ENCODE results near the gene TEX101.
"Not testable (repeated sequence)": the region's sequence is repeated elsewhere in the genome, so short reads cannot be mapped to it uniquely, and the experiment has no call there.

The TEX101 gene

DNA sequence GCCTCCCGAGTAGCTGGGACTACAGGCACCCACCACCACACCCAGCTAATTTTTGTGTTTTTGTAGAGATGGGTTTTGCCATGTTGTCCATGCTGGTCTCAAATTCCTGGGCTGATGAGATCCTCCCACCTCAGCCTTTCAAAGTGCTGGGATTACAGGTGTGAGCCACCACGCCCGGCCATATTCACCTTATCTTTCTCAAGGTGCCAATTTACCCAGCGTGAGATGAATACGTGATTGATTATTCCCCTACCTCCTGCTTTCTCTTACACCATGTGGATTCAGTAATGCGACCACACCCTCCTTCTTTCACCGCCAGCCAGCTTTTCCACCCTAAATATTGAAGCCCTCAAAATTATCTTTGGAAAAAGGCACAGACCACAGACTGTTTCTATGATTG, 31.4 kb upstream of the TEX101 start:
- not testable (repeated sequence) for H3K27me3 ChIP-seq (ENCODE audit: control insufficient read depth, insufficient read depth, low read length, poor library complexity, severe bottlenecking); H3K27ac ChIP-seq (ENCODE audit: insufficient read depth, low read depth, low read length, poor library complexity, severe bottlenecking); H3K4me3 ChIP-seq (ENCODE audit: insufficient read depth, low read depth, low read length); H3K9me3 ChIP-seq (ENCODE audit: control insufficient read depth, low read length); H3K4me1 ChIP-seq (ENCODE audit: control insufficient read depth, insufficient read depth, low read length); H3K36me3 ChIP-seq (ENCODE audit: control insufficient read depth, insufficient read depth, low read length)
- WGBS, 2 experiments, result 89 to 93% methylated on average over 6 to 7 of the region's 7 CpGs

DNA sequence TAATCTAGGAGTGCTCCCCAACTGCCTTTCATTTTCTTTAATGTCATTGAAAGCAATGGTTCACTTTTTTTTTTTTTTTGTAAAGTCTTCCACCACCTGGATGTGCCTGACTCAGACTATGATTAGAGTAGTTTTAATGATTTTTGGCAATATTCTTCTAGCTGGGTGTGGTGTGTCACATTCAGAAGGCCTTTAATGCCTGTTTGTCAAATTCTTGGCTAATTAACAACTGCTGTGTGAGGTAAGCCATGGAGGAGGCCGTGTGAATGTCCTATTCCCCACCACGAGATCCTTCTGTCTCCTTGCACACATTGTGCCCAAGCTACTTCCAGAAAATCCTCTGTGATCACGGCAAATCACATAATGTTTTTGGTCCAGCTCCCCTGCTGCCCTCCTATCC, 30.9 kb upstream of the TEX101 start:
- not testable (repeated sequence) for H3K9me3 ChIP-seq (ENCODE audit: control insufficient read depth, low read length); H3K4me1 ChIP-seq (ENCODE audit: control insufficient read depth, insufficient read depth, low read length); H3K36me3 ChIP-seq (ENCODE audit: control insufficient read depth, insufficient read depth, low read length); H3K27me3 ChIP-seq (ENCODE audit: control insufficient read depth, insufficient read depth, low read length, poor library complexity, severe bottlenecking); H3K27ac ChIP-seq (ENCODE audit: insufficient read depth, low read depth, low read length, poor library complexity, severe bottlenecking); H3K4me3 ChIP-seq (ENCODE audit: insufficient read depth, low read depth, low read length)
- WGBS, 2 experiments, result 90 to 94% methylated on average over 3 of the region's 3 CpGs

DNA sequence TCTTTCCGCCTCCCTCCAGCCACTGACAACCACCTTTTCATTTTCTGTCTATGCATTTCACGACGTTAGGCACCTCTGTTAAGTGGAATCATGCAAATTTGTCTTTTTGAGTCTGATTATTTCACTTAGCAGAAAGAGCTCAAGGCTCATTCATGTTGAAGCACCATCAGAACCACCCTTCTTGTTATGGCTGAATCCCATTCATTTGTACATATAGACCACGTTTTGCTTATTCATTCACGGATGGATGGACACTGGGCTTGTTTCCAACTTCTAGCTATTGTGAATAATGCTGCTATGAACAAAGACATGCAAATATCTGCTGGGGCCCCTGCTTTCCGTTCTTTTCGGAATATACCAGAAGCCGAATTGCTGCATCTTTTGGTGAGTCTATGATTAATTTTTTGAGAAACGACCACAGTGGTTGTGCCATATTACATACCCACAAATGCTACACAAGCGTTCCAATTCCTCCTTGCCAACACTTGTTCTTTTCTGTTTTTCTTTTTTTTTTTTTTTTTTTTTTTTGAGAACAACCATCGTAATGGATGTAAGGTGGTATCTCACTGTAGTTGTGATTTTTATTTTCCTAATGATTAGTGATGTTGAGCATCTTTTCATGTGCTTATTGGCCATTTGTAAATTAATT, 23.7 kb upstream of the TEX101 start:
- not testable (repeated sequence) for H3K9me3 ChIP-seq (ENCODE audit: control insufficient read depth, low read length); H3K36me3 ChIP-seq (ENCODE audit: control insufficient read depth, insufficient read depth, low read length); H3K27ac ChIP-seq (ENCODE audit: insufficient read depth, low read depth, low read length, poor library complexity, severe bottlenecking); H3K4me1 ChIP-seq (ENCODE audit: control insufficient read depth, insufficient read depth, low read length); H3K27me3 ChIP-seq (ENCODE audit: control insufficient read depth, insufficient read depth, low read length, poor library complexity, severe bottlenecking); H3K4me3 ChIP-seq (ENCODE audit: insufficient read depth, low read depth, low read length)
- WGBS, 2 experiments, result 91 to 95% methylated on average over 8 to 10 of the region's 11 CpGs

DNA sequence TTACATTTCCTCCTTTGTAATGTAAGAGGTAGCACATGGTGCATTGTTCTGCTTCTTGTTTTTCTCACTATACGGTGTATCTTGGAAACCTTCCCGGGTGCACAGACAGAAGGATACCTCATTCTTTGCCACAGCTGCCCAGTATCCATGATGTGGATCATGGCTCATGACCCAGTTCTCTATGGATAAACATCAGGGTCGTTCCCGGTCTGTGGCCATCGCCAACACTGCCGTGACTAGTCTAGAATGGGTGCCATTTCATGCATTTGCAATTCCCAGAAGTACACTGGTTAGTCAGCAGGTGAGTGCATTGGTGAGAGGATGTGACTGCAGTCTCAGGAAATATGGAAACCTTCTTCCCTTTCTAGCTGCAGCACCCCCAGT, 23.1 kb upstream of the TEX101 start:
- WGBS, 2 experiments, result 93 to 96% methylated on average over 6 of the region's 6 CpGs
- not testable (repeated sequence) for H3K4me1 ChIP-seq (ENCODE audit: control insufficient read depth, insufficient read depth, low read length); H3K27me3 ChIP-seq (ENCODE audit: control insufficient read depth, insufficient read depth, low read length, poor library complexity, severe bottlenecking); H3K27ac ChIP-seq (ENCODE audit: insufficient read depth, low read depth, low read length, poor library complexity, severe bottlenecking); H3K36me3 ChIP-seq (ENCODE audit: control insufficient read depth, insufficient read depth, low read length); H3K9me3 ChIP-seq (ENCODE audit: control insufficient read depth, low read length); H3K4me3 ChIP-seq (ENCODE audit: insufficient read depth, low read depth, low read length)

DNA sequence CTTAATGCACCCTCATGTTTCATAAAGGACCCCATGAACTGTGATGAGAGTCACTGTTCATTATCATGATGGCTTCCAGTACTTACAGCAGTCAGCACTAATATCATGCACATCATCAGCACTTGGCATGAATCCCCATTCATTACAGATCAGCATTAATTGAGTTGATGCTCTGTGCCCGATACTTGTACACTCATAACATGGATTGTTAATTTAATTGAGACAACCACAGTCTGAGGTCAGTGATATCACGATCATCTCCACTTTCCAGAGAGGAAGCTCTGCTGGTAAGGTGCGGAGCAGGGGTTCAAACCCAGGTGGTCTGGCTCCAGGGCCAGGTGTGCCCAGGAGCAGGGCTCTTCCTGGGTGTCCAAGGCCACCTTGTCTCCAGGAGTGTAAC, 21.2 kb upstream of the TEX101 start:
- not testable (repeated sequence) for H3K9me3 ChIP-seq (ENCODE audit: control insufficient read depth, low read length); H3K27me3 ChIP-seq (ENCODE audit: control insufficient read depth, insufficient read depth, low read length, poor library complexity, severe bottlenecking); H3K4me3 ChIP-seq (ENCODE audit: insufficient read depth, low read depth, low read length); H3K36me3 ChIP-seq (ENCODE audit: control insufficient read depth, insufficient read depth, low read length); H3K27ac ChIP-seq (ENCODE audit: insufficient read depth, low read depth, low read length, poor library complexity, severe bottlenecking); H3K4me1 ChIP-seq (ENCODE audit: control insufficient read depth, insufficient read depth, low read length)
- whole genome bisulfite sequencing, 2 experiments, result 94 to 98% methylated on average over 3 of the region's 3 CpGs

DNA sequence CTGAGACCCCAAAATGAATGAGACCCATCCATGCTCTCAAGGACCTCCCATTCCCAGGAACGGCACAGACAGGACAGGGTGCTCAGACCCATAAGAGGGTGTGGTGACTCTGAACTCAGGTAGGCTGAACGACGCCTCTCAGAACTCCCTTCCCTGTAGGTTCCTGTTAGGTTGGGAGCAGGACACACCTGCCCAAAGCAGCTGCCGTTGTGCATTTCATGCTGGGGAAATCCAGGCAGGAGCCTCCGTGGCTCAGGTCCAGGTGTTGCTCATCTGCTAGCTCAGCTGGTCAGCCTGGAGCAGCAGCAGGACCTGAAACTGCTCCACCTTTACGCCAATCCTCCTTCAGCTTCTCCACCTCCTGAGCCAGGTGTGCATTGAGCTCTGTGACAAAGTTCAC, 19.1 kb upstream of the TEX101 start:
- Histone ChIP-seq H3K27me3 (ENCODE audit: control insufficient read depth, insufficient read depth, low read length, poor library complexity, severe bottlenecking) (no peaks in the 10 kb centered on the region), H3K36me3 (ENCODE audit: control insufficient read depth, insufficient read depth, low read length) (no peaks in the 10 kb centered on the region), H3K27ac (ENCODE audit: insufficient read depth, low read depth, low read length, poor library complexity, severe bottlenecking) (no peak overlapping the region), H3K4me3 (ENCODE audit: insufficient read depth, low read depth, low read length) (no peak overlapping the region), H3K4me1 (ENCODE audit: control insufficient read depth, insufficient read depth, low read length) (no peaks in the 10 kb centered on the region), H3K9me3 (ENCODE audit: control insufficient read depth, low read length) (no peaks in the 10 kb centered on the region)
- WGBS, 2 experiments, result 91 to 92% methylated on average over 6 of the region's 6 CpGs

DNA sequence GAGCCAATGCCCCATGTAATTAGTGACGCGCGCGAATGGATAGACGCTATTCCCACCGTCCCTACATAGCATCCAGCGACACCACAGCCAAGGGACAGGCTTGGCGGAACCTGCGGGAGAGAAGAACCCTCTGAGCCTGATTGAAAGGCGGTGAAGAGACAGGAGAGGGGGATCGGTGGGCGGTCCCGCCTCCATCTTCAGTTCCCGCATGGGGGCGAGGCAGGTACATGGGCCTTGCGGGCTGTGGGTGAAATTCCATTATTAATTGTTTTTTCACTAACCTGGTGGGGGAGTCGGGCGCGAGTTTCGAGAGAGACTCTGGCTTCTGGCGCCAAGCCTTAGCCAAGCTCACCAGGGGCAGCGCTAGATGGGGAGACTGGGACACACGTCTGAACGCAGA, 8.4 kb upstream of the TEX101 start:
- Histone ChIP-seq H3K4me1 (ENCODE audit: control insufficient read depth, insufficient read depth, low read length) (no peaks in the 10 kb centered on the region), H3K27ac (ENCODE audit: insufficient read depth, low read depth, low read length, poor library complexity, severe bottlenecking) (no peak overlapping the region), H3K4me3 (ENCODE audit: insufficient read depth, low read depth, low read length) (no peak overlapping the region), H3K36me3 (ENCODE audit: control insufficient read depth, insufficient read depth, low read length) (no peaks in the 10 kb centered on the region), H3K27me3 (ENCODE audit: control insufficient read depth, insufficient read depth, low read length, poor library complexity, severe bottlenecking) (no peaks in the 10 kb centered on the region), H3K9me3 (ENCODE audit: control insufficient read depth, low read length) (no peaks in the 10 kb centered on the region)
- WGBS, 2 experiments, result 90 to 93% methylated on average over 24 of the region's 24 CpGs

DNA sequence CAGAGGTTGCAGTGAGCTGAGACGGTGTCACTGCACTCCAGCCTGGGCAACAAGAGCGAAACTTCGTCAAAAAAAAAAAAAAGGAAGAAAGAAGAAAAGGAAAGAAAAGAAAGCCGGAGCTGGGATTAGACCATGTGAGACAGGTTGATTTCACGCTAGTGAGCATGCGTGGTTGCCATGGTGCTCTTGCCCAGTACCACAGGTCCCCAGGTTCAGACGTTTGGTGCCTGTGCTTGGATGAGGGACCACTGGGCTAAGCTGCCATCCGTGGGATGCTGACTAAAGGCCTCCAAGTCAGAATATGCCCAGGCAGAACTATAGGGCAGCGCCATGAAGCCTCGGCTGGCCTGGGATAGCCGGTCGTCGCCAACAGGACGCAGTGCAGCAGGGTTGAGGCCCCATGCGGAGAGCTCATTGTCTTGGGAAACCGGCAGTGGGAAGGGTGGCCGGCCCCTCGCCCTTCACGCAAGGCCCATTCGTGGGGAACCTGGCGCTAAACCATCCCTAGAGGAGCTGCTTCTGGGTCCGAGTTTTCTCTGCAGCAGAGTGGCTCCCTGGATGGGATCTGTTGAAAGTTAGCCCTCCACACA, 7.2 kb upstream of the TEX101 start:
- H3K4me1 ChIP-seq (ENCODE audit: control insufficient read depth, insufficient read depth, low read length), result no peaks in the 10 kb centered on the region
- WGBS, 2 experiments, result 72 to 75% methylated on average over 22 of the region's 22 CpGs
- no peak overlapping the region for H3K4me3 ChIP-seq (ENCODE audit: insufficient read depth, low read depth, low read length)
- no peaks in the 10 kb centered on the region for H3K9me3 ChIP-seq (ENCODE audit: control insufficient read depth, low read length)
- H3K36me3 ChIP-seq (ENCODE audit: control insufficient read depth, insufficient read depth, low read length), result no peaks in the 10 kb centered on the region
- H3K27me3 ChIP-seq (ENCODE audit: control insufficient read depth, insufficient read depth, low read length, poor library complexity, severe bottlenecking), result no peaks in the 10 kb centered on the region
- H3K27ac ChIP-seq (ENCODE audit: insufficient read depth, low read depth, low read length, poor library complexity, severe bottlenecking), result no peak overlapping the region

DNA sequence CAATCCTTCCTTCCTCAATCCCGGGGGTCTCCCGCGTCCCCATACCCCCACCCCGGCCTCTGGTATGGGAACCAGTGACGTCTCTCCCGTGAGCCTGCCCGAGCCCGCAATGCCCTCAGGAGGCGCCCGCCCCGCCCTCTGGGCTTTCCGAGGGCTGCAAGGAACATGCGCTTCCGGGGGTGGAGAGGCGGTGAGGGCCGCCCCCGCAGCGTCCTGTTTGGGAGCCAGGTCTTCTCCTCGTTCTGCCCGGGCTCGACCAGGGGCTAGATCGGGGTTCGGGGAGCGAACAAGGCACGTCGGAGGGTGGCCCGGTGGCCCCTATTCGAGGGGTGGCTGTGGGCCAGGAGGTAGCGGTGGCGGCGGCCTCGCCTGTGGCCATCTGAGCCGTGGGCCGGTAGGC, 6.6 kb upstream of the TEX101 start:
- no peaks in the 10 kb centered on the region for H3K9me3 ChIP-seq (ENCODE audit: control insufficient read depth, low read length)
- H3K4me3 ChIP-seq (ENCODE audit: insufficient read depth, low read depth, low read length), result no peak overlapping the region
- H3K36me3 ChIP-seq (ENCODE audit: control insufficient read depth, insufficient read depth, low read length), result no peaks in the 10 kb centered on the region
- WGBS, 2 experiments, result 94 to 95% methylated on average over 34 of the region's 34 CpGs
- no peaks in the 10 kb centered on the region for H3K27me3 ChIP-seq (ENCODE audit: control insufficient read depth, insufficient read depth, low read length, poor library complexity, severe bottlenecking)
- no peak overlapping the region for H3K27ac ChIP-seq (ENCODE audit: insufficient read depth, low read depth, low read length, poor library complexity, severe bottlenecking)
- H3K4me1 ChIP-seq (ENCODE audit: control insufficient read depth, insufficient read depth, low read length), result no peaks in the 10 kb centered on the region

DNA sequence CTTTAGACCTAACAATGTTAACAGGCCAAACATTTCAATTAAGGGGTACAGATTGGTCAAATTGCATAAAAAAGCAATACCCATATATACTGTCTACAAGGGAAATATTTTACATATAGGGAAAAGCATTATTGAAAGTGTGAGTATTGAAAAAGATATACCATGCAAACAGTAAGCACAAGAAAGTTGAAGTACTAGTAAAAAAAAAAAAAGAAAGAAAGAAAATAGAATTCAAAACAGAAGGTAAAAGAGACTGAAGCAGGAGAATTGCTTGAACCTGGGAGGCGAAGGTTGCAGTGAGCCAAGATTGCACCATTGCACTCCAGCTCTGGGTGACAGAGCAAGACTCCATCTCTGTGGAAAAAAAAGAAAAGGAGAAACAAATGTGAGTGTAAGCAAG, 5.3 kb upstream of the TEX101 start:
- WGBS, 2 experiments, result 94 to 97% methylated on average over 1 of the region's 1 CpG
- Histone ChIP-seq H3K36me3 (ENCODE audit: control insufficient read depth, insufficient read depth, low read length) (no peaks in the 10 kb centered on the region), H3K4me1 (ENCODE audit: control insufficient read depth, insufficient read depth, low read length) (no peaks in the 10 kb centered on the region), H3K4me3 (ENCODE audit: insufficient read depth, low read depth, low read length) (no peak overlapping the region), H3K9me3 (ENCODE audit: control insufficient read depth, low read length) (peaks cover under 1% of the 10 kb centered on the region), H3K27me3 (ENCODE audit: control insufficient read depth, insufficient read depth, low read length, poor library complexity, severe bottlenecking) (no peaks in the 10 kb centered on the region), H3K27ac (ENCODE audit: insufficient read depth, low read depth, low read length, poor library complexity, severe bottlenecking) (no peak overlapping the region)

DNA sequence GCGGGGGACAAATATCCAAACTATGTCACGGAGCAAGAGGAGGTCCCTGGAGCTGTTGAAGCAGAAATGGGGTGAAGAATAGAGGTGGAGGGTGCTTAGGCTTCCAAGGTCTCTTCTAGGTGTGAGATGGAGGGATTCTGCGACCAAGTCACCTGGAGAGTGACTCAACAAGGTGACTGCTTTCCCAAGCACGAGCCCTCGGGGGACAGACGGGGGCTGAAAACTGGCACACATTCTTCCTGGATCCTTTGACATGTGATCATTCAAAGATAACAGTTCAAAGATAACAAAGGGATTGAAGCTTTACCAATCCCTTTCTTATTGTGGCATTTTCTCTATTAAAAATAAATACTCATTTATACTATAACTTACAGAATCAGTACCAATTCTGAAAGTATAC, 2.2 kb upstream of the TEX101 start:
- no peaks in the 10 kb centered on the region for H3K27me3 ChIP-seq (ENCODE audit: control insufficient read depth, insufficient read depth, low read length, poor library complexity, severe bottlenecking)
- H3K4me3 ChIP-seq (ENCODE audit: insufficient read depth, low read depth, low read length), result no peak overlapping the region
- no peak overlapping the region for H3K27ac ChIP-seq (ENCODE audit: insufficient read depth, low read depth, low read length, poor library complexity, severe bottlenecking)
- H3K9me3 ChIP-seq (ENCODE audit: control insufficient read depth, low read length), result peaks cover 4% of the 10 kb centered on the region
- H3K4me1 ChIP-seq (ENCODE audit: control insufficient read depth, insufficient read depth, low read length), result no peaks in the 10 kb centered on the region
- 92 to 95% methylated on average over 6 of the region's 6 CpGs for WGBS, 2 experiments
- H3K36me3 ChIP-seq (ENCODE audit: control insufficient read depth, insufficient read depth, low read length), result no peaks in the 10 kb centered on the region
